Suprapubic skin (tissue), 4 donors: ENCODE measurements around the gene LRRC26. TPM values are rescaled to one million over a fixed set of nuclear protein-coding genes. Genes with fewer than 3 reads are reported as not detected.
A peak's percentile ranks its signal among the peaks of the same experiment; 100 is the strongest.

Source experiments
- DNase-seq, 2 donors: peaks; one replicate each; pipeline ENCODE4 v3.0.0-alpha.2; 2019; ENCODE audit warnings: low spot score in 2 of 2
- H3K27ac ChIP-seq: fragments of 200-600 bp; sonication (generic); one replicate; pipeline ENCODE4 v1.5.1; 2019
- H3K27me3 ChIP-seq: fragments of 200-600 bp; sonication (generic); one replicate; pipeline ENCODE4 v1.5.1; 2019
- H3K36me3 ChIP-seq: fragments of 200-600 bp; sonication (generic); one replicate; pipeline ENCODE4 v1.5.1; 2019
- H3K4me1 ChIP-seq: fragments of 200-600 bp; sonication (generic); one replicate; pipeline ENCODE4 v1.5.1; 2019
- H3K4me3 ChIP-seq: fragments of 200-600 bp; sonication (generic); one replicate; pipeline ENCODE4 v1.5.1; 2019; ENCODE audit warnings: mild to moderate bottlenecking
- H3K9me3 ChIP-seq: fragments of 200-600 bp; sonication (generic); one replicate; pipeline ENCODE4 v1.5.1; 2019
- EP300 ChIP-seq: sonication (generic); formaldehyde crosslinking; IDR thresholded peaks from one replicate; pipeline ENCODE4 v1.6.1; 2017; ENCODE audit warnings: antibody characterized with exemption
- POLR2A ChIP-seq, 2 donors: fragments of 450-650 bp; IDR thresholded peaks; one replicate each; pipeline ENCODE4 v1.6.1; 2017; ENCODE audit warnings: antibody characterized with exemption in 2 of 2, mild to moderate bottlenecking in 2 of 2, moderate library complexity in 2 of 2
- POLR2AphosphoS5 ChIP-seq, 3 donors: sonication (generic); formaldehyde crosslinking; IDR thresholded peaks; one replicate each; pipeline ENCODE4 v1.6.1; 2017; ENCODE audit warnings: antibody characterized with exemption in 3 of 3
- WGBS: methylation state at CpG from one replicate; pipeline ENCODE4 v1.1.5; 2018; 5-methylcytosine and 5-hydroxymethylcytosine counted together
- total RNA-seq, 4 donors: library from RNA; depleted of rRNA; stranded (reverse); fragments of >200 nt; gene quantifications; one replicate each; pipeline ENCODE4 v1.1.0, GENCODE V29; 2016
- TF ChIP-seq, protein P1 (sequence below), 2 donors: fragments of 200-600 bp in 1 of 2; fragments of 450-650 bp in 1 of 2; sonication (generic) in 1 of 2; IDR thresholded peaks; one replicate each; pipeline ENCODE4 v1.5.1; 2016 to 2019; ENCODE audit warnings: antibody characterized with exemption in 2 of 2, mild to moderate bottlenecking in 1 of 2, moderate library complexity in 1 of 2

The LRRC26 gene
- total RNA-seq, 4 donors from 2014 or later = 5.4 to 37.2 (median 7.9) TPM

DNA sequence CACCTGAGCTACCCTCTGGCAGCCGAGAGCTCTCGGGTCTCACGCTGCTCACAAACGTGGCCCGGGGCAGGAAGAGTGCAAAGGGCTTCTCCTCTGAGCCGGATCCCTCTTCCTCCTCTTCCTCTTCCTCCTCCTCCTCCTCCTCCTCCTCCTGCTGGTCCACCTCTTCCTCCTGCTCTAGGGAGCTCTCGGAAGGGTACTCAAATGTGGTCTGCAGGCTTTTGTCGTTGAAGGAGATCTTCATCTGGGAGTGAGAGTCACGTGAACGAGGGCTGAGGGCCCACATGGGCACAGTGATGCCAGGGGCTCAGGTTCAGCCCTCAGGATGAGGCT lies 22.6 kb upstream of the LRRC26 start:
- peaks cover 26% of the 10 kb centered on the region for H3K36me3 ChIP-seq
- H3K9me3 ChIP-seq = no peaks in the 10 kb centered on the region
- no peak overlapping the region for H3K27ac ChIP-seq
- DNase-seq = no peak
- H3K4me1 ChIP-seq = peaks cover 52% of the 10 kb centered on the region
- WGBS = 72% methylated on average over 3 of the region's 10 CpGs
- H3K27me3 ChIP-seq = no peaks in the 10 kb centered on the region
- no peak for TF ChIP-seq POLR2AphosphoS5 (IDR thresholded peaks at IDR 0.05)
- TF ChIP-seq, protein P1, sequence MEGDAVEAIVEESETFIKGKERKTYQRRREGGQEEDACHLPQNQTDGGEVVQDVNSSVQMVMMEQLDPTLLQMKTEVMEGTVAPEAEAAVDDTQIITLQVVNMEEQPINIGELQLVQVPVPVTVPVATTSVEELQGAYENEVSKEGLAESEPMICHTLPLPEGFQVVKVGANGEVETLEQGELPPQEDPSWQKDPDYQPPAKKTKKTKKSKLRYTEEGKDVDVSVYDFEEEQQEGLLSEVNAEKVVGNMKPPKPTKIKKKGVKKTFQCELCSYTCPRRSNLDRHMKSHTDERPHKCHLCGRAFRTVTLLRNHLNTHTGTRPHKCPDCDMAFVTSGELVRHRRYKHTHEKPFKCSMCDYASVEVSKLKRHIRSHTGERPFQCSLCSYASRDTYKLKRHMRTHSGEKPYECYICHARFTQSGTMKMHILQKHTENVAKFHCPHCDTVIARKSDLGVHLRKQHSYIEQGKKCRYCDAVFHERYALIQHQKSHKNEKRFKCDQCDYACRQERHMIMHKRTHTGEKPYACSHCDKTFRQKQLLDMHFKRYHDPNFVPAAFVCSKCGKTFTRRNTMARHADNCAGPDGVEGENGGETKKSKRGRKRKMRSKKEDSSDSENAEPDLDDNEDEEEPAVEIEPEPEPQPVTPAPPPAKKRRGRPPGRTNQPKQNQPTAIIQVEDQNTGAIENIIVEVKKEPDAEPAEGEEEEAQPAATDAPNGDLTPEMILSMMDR (IDR thresholded peaks at IDR 0.05) = no peak
- no peak for TF ChIP-seq POLR2A (IDR thresholded peaks at IDR 0.05)
- TF ChIP-seq EP300 = no peak
- H3K4me3 ChIP-seq = no peak overlapping the region

DNA sequence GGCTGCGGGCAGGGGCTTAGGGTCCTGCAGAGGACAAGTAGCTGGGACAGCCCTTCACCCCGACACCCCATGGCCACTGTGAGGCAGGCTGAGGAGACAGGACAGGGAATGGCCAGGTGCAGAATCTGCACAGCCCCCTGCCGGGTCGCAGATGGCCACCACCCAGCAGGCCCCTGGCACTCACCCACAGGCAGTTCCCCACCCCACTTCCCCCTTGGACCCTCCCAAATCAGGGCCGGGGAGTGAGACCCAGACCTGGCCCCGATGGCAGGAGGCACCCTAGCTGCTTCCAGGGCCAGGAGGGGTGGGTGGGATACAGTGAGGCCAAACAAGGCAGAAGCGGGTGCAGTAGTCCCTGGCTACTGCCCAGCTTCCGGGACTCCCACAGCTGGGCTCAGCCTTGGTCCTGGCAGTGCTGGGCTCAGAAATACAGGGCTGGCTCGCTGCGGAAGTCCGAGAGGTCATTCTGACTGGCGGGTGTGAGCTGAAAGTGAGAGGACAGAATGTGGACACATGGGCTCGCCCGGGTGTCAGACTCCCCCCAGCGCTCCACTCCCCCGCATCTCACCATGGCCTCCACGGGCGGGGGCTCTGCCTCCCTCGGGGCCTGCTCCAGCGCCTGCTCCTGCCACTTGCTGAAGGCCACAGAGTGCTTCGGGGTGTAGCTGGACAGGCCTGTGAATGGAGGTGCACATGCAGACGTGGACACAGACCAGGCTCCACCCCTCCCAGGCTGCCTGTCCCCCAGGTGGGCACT lies 22.0 kb upstream of the LRRC26 start:
- H3K4me1 ChIP-seq = peaks cover 55% of the 10 kb centered on the region
- H3K4me3 ChIP-seq = no peak overlapping the region
- H3K27ac ChIP-seq = no peak overlapping the region
- peaks cover 26% of the 10 kb centered on the region for H3K36me3 ChIP-seq
- WGBS = 93% methylated on average over 11 of the region's 22 CpGs
- no peaks in the 10 kb centered on the region for H3K9me3 ChIP-seq
- no peak for DNase-seq
- no peaks in the 10 kb centered on the region for H3K27me3 ChIP-seq
- TF ChIP-seq EP300 (no peak), POLR2A (IDR thresholded peaks at IDR 0.05) (no peak), POLR2AphosphoS5 (IDR thresholded peaks at IDR 0.05) (no peak)
- TF ChIP-seq, protein P1 (IDR thresholded peaks at IDR 0.05) = no peak

- H3K27me3 ChIP-seq = no peaks in the 10 kb centered on the region
- no CpG with 5 or more reads among the region's 3 CpGs for WGBS
- peaks cover 26% of the 10 kb centered on the region for H3K36me3 ChIP-seq
- no peak overlapping the region for H3K4me3 ChIP-seq
- no peak overlapping the region for H3K27ac ChIP-seq
- TF ChIP-seq POLR2A (IDR thresholded peaks at IDR 0.05) = no peak
- no peaks in the 10 kb centered on the region for H3K9me3 ChIP-seq
- no peak for DNase-seq
- peaks cover 62% of the 10 kb centered on the region for H3K4me1 ChIP-seq
These were observed 21.4 kb upstream of the LRRC26 start for GRCh38 chr9:137191245-137191644.

- no peaks in the 10 kb centered on the region for H3K27me3 ChIP-seq
- H3K4me3 ChIP-seq = peak overlapping the region; percentile 94
- WGBS = 76% methylated on average over 4 of the region's 9 CpGs
- H3K9me3 ChIP-seq = no peaks in the 10 kb centered on the region
- H3K27ac ChIP-seq = peak overlapping the region; percentile 97
- DNase-seq = no peak
- peaks cover 35% of the 10 kb centered on the region for H3K36me3 ChIP-seq
- H3K4me1 ChIP-seq = peaks cover 59% of the 10 kb centered on the region
- TF ChIP-seq POLR2A (IDR thresholded peaks at IDR 0.05) (no peak), POLR2AphosphoS5 (IDR thresholded peaks at IDR 0.05) (no peak), EP300 (no peak)
- TF ChIP-seq, protein P1 (IDR thresholded peaks at IDR 0.05) = no peak
These were observed 20.5 kb upstream of the LRRC26 start for GRCh38 chr9:137190315-137190856.

DNA sequence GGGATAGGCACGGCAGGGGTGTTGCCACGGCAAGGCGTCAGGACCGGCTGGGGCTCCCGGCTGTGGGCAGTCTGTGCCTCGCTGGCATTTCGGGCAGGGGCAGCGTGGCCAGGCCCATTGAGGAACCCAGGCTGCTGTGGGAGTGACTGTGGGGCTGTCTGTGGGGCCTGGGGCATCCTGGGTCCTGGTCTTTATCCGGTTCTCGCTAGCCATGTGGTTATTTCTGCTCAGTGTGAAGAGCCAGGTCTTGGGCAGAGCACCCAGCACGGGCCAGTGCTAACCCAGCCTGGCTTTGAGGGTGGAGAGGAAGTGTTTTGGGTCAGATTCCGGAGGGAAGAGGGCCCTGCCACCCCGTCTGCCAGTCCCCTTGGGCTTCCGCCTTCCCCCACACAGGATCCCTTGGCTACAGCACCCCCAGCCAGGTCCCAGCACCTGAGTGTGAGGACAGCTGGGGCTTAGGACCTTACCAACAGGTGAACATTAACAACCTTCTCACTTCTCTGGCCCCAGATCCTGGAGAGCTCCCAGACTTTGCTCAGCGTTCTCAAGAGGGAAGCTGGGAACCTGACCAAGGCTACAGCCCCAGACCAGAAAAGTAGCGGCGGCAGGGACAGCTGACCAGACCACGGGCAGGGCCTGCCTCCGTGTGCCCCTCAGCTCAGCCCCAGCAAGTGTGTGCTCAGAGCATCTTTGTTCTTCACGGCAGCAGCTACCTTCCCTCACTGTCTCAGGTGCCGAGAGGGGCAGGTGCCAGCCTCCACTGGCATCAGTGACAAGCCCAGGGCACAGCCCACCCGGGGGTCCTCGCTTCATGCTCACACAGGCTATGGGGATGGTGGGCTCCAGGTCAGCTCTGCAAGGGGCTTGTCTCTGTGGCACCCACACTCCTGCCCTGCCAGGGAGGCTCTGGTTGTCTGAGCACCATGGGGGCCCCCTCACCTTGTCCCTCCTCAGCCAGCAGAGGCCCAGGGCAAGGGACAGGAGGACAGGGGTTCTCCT lies 19.7 kb upstream of the LRRC26 start:
- DNase-seq = no peak
- Histone ChIP-seq H3K27me3 (no peaks in the 10 kb centered on the region), H3K27ac (peak overlapping the region; percentile 97), H3K4me3 (peak overlapping the region; percentile 94), H3K4me1 (peaks cover 51% of the 10 kb centered on the region), H3K36me3 (peaks cover 43% of the 10 kb centered on the region), H3K9me3 (no peaks in the 10 kb centered on the region)
- WGBS = 44% methylated on average over 6 of the region's 23 CpGs
- TF ChIP-seq, protein P1 (IDR thresholded peaks at IDR 0.05) = no peak
- TF ChIP-seq EP300 (no peak), POLR2AphosphoS5 (IDR thresholded peaks at IDR 0.05) (peak in 1 of 3 donors; percentile 4)
